GM23338 (cell line): ENCODE results near the gene ASAP2. TPM values are rescaled to one million over a fixed set of nuclear protein-coding genes. Genes with fewer than 3 reads are reported as not detected.

Experiments
- ATAC-seq: fragments of 200-7000 bp; cut with Tn5 transposase; 3 replicates; pipeline ENCODE4 v1.9.1; 2020
- DNase-seq: peaks from one replicate; pipeline ENCODE4 v3.0.0-alpha.2; 2015; ENCODE audit warnings: low spot score
- H2AFZ ChIP-seq: fragments of 200-600 bp; sonication (generic); 2 replicates; pipeline ENCODE4 v1.8.0; 2016; ENCODE audit warnings: antibody characterized with exemption, mild to moderate bottlenecking, moderate library complexity
- H3F3A ChIP-seq: fragments of 200-600 bp; sonication (generic); replicated peaks from 2 replicates; pipeline ENCODE4 v1.8.0; 2017; ENCODE audit warnings: antibody characterized with exemption, mixed run types, low read depth
- H3K27ac ChIP-seq: fragments of 200-600 bp; sonication (generic); 2 replicates; pipeline ENCODE4 v1.6.1; 2016; ENCODE audit warnings: low read depth
- H3K27me3 ChIP-seq: fragments of 200-600 bp; sonication (generic); 2 replicates; pipeline ENCODE4 v1.8.0; 2016; ENCODE audit warnings: mild to moderate bottlenecking, mixed run types, moderate library complexity; ENCODE audit not compliant: insufficient read depth
- H3K36me3 ChIP-seq: fragments of 200-600 bp; sonication (generic); 2 replicates; pipeline ENCODE4 v1.8.0; 2016; ENCODE audit warnings: mild to moderate bottlenecking; ENCODE audit not compliant: insufficient read depth
- H3K4me1 ChIP-seq: fragments of 200-600 bp; sonication (generic); 2 replicates; pipeline ENCODE4 v1.8.0; 2016; ENCODE audit warnings: mild to moderate bottlenecking, moderate library complexity; ENCODE audit not compliant: insufficient read depth
- H3K4me2 ChIP-seq: fragments of 200-600 bp; sonication (generic); 2 replicates; pipeline ENCODE4 v1.7.1; 2017; ENCODE audit warnings: mixed run types
- H3K4me3 ChIP-seq: fragments of 200-600 bp; sonication (generic); 2 replicates; pipeline ENCODE4 v1.6.1; 2016; ENCODE audit warnings: mixed run types
- H3K79me2 ChIP-seq: fragments of 200-600 bp; sonication (generic); replicated peaks from 2 replicates; pipeline ENCODE4 v1.8.0; 2017; ENCODE audit warnings: mild to moderate bottlenecking; ENCODE audit not compliant: insufficient read depth
- H3K9me2 ChIP-seq: fragments of 200-600 bp; sonication (generic); 2 replicates; pipeline ENCODE4 v1.8.0; 2017; ENCODE audit not compliant: insufficient read depth
- H4K20me1 ChIP-seq: fragments of 200-600 bp; sonication (generic); replicated peaks from 2 replicates; pipeline ENCODE4 v1.8.0; 2017; ENCODE audit warnings: mild to moderate bottlenecking; ENCODE audit not compliant: insufficient read depth
- H3K27ac Mint-ChIP-seq: 2 replicates; pipeline ENCODE4 v1.8.0; 2020; ENCODE audit warnings: inconsistent platforms, mild to moderate bottlenecking, moderate library complexity, mixed read lengths
- H3K27me3 Mint-ChIP-seq: 3 replicates; pipeline ENCODE4 v1.8.0; 2022; ENCODE audit warnings: low read depth, mild to moderate bottlenecking, moderate library complexity, mixed read lengths, inconsistent platforms; ENCODE audit not compliant: insufficient read depth, poor library complexity
- H3K36me3 Mint-ChIP-seq: 3 replicates; pipeline ENCODE4 v1.8.0; 2021; ENCODE audit warnings: low read depth, mild to moderate bottlenecking, inconsistent platforms, moderate library complexity, mixed read lengths
- H3K4me1 Mint-ChIP-seq: 3 replicates; pipeline ENCODE4 v1.8.0; 2020; ENCODE audit warnings: mild to moderate bottlenecking, inconsistent platforms, mixed read lengths
- H3K4me3 Mint-ChIP-seq: 3 replicates; pipeline ENCODE4 v1.8.0; 2021; ENCODE audit warnings: moderate library complexity, mild to moderate bottlenecking, inconsistent platforms, mixed read lengths
- H3K9me3 Mint-ChIP-seq: 3 replicates; pipeline ENCODE4 v1.8.0; 2020; ENCODE audit warnings: moderate library complexity, mild to moderate bottlenecking, inconsistent platforms, mixed read lengths
- CREB1 ChIP-seq: fragments of 250-450 bp; sonication (Bioruptor Pico); IDR thresholded peaks from 2 replicates; pipeline ENCODE4 v1.5.0; 2020; ENCODE audit warnings: low read depth, mild to moderate bottlenecking, moderate library complexity
- ZNF331 ChIP-seq: fragments of 250-450 bp; sonication (Bioruptor Pico); IDR thresholded peaks from 2 replicates; pipeline ENCODE4 v1.5.0; 2020; ENCODE audit warnings: low read depth, mild to moderate bottlenecking, moderate library complexity
- polyA plus RNA-seq: library from polyadenylated mRNA; unstranded; fragments of >200 nt; fragmentation: Nextera tagmentation; extraction: Ambion mirVana; gene quantifications from 2 replicates; pipeline ENCODE4 v1.2.1, GENCODE V29; 2016
- total RNA-seq: library from RNA; depleted of rRNA; stranded (reverse); fragments of >200 nt; shearing (Covaris generic); gene quantifications from 2 replicates; pipeline ENCODE4 v1.2.3, GENCODE V29; 2014
- TF ChIP-seq, protein P1 (sequence below): IDR thresholded peaks from one replicate; pipeline ENCODE4 v1.6.1; 2018; ENCODE audit warnings: antibody characterized with exemption; ENCODE audit not compliant: unreplicated experiment

ASAP2 gene
- total and polyA plus RNA-seq, 2 experiments from 2014 or later = 2.6 to 15.6 TPM

DNA sequence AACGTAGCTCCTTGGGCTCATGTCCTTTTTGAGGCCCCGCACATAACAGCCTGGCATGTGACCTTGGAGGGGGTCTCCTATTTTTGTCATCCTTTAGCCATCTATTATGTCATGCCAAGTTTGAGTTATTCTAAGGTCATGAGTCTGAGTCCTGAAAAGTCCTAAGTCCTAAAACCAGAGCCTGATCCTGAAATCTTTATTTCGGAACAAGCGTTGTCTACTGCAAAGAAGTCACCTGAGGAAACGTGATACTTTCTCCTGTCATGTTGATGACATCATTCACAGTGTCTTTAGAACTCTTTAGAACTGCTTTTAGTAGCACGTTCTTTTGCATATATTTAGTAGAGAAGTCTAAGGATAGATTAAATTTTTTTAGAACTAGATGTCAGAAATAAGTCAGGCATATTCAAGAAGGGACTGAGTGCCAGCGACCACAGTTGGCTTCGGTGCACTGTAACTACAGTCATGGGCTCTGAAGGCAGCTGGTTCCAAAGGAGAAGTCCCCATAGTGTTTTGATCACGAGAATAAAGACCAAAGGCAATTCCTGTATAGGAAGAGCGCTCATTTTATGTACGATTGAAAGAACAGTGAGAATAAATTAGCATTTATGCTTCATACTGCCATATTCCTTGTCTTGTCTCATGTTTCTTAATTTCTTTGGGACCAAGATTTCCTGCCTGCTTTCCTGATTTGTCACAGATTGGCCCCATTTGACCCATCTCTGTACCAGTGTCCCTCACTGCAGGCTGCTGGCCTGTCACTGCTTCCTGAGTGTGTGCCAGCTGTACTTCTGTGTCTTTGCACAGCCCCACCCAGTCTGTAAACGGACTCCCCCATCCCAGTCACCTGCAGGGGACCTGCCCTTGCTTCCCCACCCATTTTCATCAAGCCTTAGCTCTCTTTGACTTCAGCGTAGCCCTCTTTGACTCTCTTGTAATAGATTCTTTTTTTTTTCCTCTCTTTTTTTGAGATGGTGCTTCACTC, 75.8 kb downstream of the ASAP2 start:
- no peak overlapping the region for H3K4me2 ChIP-seq
- no peak overlapping the region for H2AFZ ChIP-seq
- no peaks in the 10 kb centered on the region; the same call in 1 of the 2 replicates for H3K79me2 ChIP-seq
- no peaks in the 10 kb centered on the region for H3F3A ChIP-seq
- H4K20me1 ChIP-seq = peaks cover 5% of the 10 kb centered on the region
- no peak overlapping the region for H3K4me3 ChIP-seq
- H3K4me1 ChIP-seq = no peaks in the 10 kb centered on the region
- H3K9me2 ChIP-seq = no peaks in the 10 kb centered on the region
- DNase-seq (no peak), ATAC-seq (no peak)
- H3K27ac Mint-ChIP-seq = peak overlapping the region; percentile 41; the same call in 1 of the 2 replicates
- TF ChIP-seq CREB1 (CRISPR knock-in tag) = 0 out of 2 replicates have a peak, but pooled peaks have one; percentile 5
- TF ChIP-seq, protein P1, sequence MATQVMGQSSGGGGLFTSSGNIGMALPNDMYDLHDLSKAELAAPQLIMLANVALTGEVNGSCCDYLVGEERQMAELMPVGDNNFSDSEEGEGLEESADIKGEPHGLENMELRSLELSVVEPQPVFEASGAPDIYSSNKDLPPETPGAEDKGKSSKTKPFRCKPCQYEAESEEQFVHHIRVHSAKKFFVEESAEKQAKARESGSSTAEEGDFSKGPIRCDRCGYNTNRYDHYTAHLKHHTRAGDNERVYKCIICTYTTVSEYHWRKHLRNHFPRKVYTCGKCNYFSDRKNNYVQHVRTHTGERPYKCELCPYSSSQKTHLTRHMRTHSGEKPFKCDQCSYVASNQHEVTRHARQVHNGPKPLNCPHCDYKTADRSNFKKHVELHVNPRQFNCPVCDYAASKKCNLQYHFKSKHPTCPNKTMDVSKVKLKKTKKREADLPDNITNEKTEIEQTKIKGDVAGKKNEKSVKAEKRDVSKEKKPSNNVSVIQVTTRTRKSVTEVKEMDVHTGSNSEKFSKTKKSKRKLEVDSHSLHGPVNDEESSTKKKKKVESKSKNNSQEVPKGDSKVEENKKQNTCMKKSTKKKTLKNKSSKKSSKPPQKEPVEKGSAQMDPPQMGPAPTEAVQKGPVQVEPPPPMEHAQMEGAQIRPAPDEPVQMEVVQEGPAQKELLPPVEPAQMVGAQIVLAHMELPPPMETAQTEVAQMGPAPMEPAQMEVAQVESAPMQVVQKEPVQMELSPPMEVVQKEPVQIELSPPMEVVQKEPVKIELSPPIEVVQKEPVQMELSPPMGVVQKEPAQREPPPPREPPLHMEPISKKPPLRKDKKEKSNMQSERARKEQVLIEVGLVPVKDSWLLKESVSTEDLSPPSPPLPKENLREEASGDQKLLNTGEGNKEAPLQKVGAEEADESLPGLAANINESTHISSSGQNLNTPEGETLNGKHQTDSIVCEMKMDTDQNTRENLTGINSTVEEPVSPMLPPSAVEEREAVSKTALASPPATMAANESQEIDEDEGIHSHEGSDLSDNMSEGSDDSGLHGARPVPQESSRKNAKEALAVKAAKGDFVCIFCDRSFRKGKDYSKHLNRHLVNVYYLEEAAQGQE = no peak
- H3K36me3 Mint-ChIP-seq = peaks cover 6% of the 10 kb centered on the region
- no peaks in the 10 kb centered on the region for H3K36me3 ChIP-seq
- H3K4me3 Mint-ChIP-seq = no peak overlapping the region
- peaks cover 8% of the 10 kb centered on the region for H3K27me3 Mint-ChIP-seq
- peaks cover 23% of the 10 kb centered on the region for H3K4me1 Mint-ChIP-seq
- H3K9me3 Mint-ChIP-seq = no peaks in the 10 kb centered on the region
- no peak overlapping the region for H3K27ac ChIP-seq
- H3K27me3 ChIP-seq = no peaks in the 10 kb centered on the region

DNA sequence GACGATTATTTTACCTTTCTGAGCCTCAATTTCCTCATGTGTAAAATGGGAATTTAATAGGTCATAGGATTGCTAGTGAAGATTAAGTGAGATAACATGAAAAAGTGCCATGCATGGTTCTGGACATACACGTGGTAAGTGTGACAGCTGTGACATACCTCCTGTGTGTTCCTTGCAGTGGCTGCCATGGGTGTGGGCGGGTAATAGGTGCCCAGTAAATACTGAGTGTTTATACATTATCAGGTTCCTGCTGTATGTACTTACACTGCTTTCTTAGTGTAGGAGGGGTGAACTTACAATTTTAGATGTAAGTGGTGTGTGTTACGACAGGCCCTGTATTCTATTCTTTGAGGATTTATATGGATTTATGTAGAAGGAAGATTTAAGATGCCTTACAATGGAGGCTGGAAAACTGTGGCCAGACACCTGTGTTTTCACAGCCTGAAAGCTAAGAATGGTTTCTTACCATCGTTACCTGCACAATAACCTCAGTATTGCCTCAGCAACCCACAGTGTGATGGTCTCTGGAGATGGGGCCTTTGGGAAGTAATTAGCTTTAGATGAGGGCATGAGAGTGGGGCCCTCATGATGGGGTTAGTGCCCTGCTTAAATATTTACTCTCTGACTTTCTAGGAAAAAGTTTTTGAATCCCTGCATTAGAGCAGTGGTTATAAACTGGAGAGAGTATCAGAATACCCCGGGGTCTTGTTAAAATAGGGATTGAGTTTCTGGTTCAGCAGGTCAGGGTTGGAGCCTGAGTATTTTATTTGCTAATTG, 78.1 kb downstream of the ASAP2 start:
- Mint-ChIP-seq H3K9me3 (no peaks in the 10 kb centered on the region), H3K27me3 (peaks cover 10% of the 10 kb centered on the region), H3K4me3 (no peak overlapping the region), H3K27ac (no peak overlapping the region), H3K4me1 (peaks cover 43% of the 10 kb centered on the region), H3K36me3 (peaks cover 14% of the 10 kb centered on the region)
- H3K4me3 ChIP-seq = no peak overlapping the region
- H2AFZ ChIP-seq = no peak overlapping the region
- H3F3A ChIP-seq = no peaks in the 10 kb centered on the region
- H3K79me2 ChIP-seq = peaks cover 10% of the 10 kb centered on the region; the same call in 1 of the 2 replicates
- TF ChIP-seq ZNF331 (CRISPR knock-in tag) = no peak
- no peak overlapping the region for H3K4me2 ChIP-seq
- no peaks in the 10 kb centered on the region for H3K36me3 ChIP-seq
- no peak for DNase-seq
- no peaks in the 10 kb centered on the region for H3K27me3 ChIP-seq
- no peak overlapping the region for H3K27ac ChIP-seq
- no peaks in the 10 kb centered on the region; the same call in 1 of the 2 replicates for H3K9me2 ChIP-seq
- H4K20me1 ChIP-seq = no peaks in the 10 kb centered on the region; the same call in 1 of the 2 replicates
- ATAC-seq = no peak
- H3K4me1 ChIP-seq = peaks cover 14% of the 10 kb centered on the region
